ENCODE measurements around the gene RINT1.
"Not testable (repeated sequence)": the region's sequence is repeated elsewhere in the genome, so short reads cannot be mapped to it uniquely, and the experiment has no call there.

The RINT1 gene

DNA sequence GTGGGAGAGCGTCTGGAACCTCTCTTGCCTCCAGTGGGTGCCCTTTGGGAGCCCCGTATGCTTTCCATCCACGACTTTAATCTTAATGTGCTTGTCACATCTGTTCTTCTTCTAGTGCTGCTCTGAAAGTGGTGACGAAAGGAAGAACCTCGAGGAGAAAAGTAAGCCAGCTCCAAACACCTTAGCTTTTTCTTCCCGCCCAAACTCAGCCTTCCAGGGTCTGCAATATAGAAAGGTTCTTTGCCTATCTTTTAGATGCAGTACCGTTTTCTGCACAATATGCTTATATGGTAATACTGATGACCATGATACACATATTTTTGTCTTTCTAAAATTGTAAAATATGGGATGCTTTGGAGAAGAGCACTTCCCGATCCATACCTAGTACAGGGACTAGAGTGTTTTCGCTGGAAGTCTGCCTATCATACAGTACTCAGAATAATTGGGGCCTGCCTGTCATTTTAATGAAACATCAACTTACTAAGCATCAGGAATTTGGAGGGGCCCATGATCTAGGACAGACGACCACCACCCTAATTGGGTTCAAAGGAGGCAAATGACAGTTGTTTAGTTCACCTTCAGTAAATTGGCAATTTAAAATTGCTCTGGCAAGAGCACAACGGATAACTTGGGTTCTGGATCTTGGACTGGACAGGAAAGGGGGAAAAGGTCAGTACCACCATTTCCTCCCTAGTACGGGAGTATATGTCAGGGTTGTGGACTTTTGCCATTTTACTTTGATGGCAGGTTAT, 884 bp downstream of the RINT1 start:
- no peak for DNase-seq (ENCODE audit: low spot score)

DNA sequence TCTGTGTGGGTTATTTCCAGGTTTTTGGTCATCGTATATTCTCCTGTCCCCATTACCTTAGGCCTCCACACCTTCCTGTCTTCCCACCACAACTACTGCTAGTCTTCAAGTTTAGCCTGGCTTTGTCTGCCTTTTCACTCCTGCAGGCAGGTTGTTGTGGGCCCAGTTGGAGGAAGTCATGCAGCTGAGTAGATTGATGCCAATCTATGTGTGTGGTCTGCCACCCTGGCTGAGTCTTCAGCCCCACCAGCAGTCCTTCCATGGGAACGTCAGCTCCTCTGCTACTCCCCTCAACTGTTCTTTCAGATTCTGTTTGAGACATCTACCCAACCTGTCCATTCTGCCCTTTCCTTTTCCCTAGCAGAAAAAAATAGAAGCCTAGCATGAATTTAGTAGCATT, 6.3 kb downstream of the RINT1 start:
- no peak for DNase-seq (ENCODE audit: low spot score)

DNA sequence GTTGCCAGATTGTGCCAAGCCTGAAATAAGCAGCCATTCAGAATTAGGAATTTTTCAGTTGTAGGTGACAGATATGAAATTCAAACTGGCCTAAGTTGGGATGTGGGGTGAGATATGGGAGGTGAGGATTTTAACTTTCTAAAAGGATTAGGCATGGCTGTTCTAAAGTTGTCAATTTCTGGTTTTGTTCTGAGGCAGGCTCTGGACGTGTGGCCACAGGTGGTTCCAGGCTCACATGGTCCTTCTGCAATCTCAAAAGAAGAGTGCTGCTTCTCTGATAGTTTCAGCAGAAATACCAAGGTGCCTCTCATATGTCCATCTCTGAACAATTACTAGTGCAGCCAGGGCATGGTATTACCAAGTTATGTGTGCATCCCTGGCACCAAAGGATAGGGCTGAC, 27.9 kb downstream of the RINT1 start:
- DNase-seq (ENCODE audit: low spot score) = no peak

DNA sequence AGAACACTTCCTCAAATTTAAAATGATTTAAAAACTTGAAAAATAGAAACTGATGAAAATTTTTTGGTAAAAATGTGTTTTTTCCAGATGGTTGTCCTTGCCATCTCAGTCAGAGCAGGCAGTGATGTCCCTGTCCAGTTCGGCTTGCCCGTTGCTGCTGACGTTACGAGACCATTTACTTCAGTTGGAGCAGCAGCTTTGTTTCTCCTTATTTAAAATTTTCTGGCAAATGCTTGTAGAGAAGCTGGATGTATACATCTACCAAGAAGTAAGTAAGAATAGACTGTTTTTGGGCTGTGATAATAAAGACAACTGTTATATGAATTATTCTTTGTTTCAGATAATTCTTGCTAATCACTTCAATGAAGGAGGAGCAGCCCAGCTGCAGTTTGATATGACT, 33.2 kb downstream of the RINT1 start:
- no peak for DNase-seq (ENCODE audit: low spot score)

DNA sequence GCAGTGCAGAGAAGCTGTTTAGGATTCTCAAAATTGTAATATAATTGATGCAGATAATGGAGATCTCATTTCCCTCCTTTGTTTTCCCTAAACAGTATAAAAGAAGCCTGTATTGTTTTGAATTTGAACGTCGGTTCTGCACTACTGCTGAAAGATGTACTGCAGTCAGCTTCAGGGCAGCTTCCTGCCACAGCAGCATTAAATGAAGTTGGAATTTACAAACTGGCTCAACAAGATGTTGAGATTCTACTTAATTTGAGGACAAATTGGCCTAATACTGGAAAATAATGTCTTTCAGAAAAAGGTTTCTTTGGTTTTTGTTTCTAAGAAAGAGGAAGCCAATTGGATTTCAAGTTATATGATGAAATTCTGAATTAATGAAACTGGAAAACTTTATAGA, 35.0 kb downstream of the RINT1 start:
- DNase-seq (ENCODE audit: low spot score) = no peak

DNA sequence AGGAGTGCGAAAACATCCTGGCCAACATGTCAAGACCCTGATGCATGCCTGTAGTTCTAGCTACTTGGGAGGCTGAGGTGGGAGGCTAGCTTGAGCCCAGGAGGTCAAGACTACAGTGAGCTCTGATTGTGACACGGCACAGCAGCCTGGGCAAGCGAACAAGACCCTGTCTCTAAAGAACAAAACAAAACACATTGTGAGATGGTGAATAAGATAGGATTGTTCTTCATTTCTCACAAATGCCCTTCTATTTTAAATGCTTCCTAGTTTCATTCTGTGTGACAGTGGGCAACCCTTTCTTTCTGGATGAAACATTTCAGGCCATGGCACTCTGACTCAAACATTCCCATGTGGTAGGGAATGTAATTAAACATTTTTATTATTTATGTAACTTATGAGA, 35.8 kb downstream of the RINT1 start:
- no peak for DNase-seq (ENCODE audit: low spot score)

DNA sequence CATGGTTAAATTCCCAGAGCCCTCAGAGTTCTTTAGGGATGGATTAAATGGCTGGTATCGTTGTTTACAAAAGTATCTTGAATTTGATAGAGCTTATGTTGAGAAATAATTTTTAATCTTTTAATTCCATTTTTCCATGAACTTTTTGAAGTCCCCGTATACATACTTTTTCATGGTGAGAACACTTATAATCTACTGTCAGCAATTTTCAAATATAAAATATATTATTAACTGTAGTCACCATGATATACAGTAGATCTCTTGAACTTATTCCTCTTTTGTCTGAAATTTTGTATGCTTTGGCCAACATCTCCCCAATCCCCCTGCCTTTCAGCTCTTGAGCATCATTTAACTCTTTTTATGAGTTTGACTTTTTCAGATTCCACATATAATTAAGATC, 39.9 kb downstream of the RINT1 start:
- no peak for DNase-seq (ENCODE audit: low spot score)

DNA sequence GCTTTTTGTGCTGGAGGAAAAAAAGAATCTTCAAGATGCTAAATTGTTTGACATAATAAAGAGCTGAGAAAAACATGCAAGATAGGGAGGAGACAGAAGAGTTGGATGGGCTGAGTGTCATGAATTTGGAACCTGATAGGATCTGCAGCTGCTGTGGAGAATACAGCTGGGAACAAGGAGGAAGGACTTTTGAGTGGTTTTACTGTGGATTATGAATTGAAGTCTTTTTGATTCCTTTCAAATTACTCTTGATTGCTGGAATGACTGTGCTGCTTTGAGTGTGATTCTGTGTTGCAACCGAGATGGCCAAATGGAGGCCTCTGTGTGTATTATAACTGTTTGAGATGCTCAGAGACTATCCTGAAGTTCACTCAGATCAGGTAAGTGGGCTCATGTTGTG, 45.2 kb downstream of the RINT1 start:
- no peak for DNase-seq (ENCODE audit: low spot score)

DNA sequence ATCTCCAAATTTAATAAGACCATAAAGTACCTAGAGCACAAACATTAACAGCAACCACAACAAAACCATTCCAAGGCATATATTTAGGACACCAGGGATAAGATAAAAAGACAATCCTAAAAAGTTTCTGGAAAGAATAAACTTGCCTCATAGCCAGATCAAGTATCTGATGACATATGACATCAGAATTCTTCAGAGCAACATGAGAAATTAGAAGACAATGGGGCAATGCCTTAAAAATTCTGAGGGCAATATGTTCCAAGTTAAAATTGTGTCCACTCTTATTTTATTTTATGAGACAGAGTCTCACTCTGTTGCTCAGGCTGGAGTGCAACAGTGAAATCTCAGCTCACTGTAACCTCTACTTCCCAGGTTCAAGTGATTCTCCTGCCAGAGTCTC, 46.5 kb downstream of the RINT1 start:
- DNase-seq (ENCODE audit: low spot score) = no peak

DNA sequence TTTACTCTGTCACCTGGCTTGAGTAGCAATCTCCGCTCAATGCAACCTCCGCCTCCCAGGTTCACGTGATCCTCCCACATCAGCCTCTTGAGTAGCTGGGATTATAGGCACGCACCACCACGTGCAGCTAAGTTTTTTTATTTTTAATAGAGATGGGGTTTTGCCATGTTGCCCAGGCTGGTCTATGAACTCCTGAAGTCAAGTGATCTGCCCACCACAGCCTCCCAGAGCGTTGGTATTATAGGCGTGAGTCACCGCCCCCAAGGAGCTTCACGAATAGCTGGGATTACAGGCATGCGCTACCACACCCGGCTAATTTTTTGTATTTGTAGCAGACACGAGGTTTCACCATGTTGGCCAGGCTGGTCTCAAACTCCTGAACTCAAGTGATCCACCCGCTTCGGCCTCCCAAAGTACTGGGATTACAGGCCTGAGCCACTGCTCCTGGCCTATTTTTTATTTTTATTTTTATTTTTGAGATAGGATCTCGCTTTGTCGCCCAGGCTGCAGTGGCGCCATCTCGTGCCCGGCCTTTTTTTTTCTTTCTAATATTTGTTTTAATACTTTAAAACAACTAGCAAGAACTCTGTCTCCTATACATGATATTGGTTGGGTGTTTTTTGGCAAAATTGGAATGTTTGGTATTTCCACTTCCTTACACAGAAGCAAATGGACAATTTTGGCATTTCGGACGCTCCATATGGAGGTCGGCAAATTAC, 48.2 kb downstream of the RINT1 start:
- no peak for DNase-seq (ENCODE audit: low spot score)

DNA sequence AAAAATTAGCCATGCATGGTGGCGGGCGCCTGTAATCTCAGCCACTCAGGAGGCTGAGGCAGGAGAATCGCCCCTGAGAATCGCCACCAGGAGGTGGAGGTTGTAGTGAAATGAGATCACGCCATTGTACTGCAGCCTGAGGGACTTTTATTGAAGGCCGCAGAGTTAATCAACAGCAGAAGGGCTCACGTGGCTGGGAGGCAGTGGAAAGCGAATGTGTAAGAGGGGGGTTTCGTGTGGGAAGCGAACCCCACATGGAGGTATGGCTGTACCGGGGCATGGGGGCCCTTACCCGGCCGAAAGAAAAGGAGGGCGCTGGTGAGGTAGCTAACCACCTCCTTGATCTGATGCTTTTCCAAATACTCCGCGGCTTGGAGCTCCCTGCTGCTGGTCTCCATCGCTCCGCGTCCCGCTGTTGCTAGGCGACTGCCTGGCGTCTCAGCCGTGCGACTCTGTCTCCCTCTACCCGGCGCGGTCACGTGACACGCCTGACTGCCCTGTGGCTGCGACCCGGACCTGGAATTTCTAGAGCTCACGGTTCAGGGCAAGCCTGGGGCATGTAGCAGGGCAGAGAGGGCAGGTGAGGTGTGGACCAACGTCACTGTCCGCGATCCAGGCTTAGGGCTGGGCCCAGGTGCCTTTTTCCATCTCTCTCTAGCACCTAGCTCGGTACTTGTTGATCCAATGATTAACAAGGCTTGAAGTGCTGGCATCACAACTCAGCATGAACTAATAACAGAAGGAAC, 49.2 kb downstream of the RINT1 start, which contains the start of gene EFCAB10:
EFCAB10 (minus strand) TSS at position 428 of the 746 bp plus-strand sequence; CDS start at position 398, 30 bp downstream.
- no peak for DNase-seq (ENCODE audit: low spot score)

DNA sequence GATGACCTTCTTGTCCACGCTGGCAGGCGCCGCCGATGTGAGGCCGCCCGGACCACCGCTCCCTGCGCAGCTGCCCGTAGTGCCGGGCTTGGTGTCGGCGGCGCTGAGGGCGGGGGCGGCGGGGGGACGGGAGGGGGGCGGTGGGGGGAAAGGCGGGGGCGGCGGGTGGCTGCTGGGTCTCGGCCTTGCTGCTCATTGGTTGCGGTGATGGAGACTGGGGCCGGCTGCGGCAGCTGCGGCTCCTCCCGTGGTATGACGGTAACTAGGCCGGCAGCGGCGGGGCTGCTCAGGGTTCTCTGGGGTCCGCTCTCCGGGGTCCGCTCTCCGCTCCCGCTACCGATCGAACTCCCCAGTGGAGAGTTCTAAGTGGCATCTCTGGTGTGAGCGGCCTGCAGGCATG, 51.1 kb downstream of the RINT1 start:
- no peak for DNase-seq (ENCODE audit: low spot score)

DNA sequence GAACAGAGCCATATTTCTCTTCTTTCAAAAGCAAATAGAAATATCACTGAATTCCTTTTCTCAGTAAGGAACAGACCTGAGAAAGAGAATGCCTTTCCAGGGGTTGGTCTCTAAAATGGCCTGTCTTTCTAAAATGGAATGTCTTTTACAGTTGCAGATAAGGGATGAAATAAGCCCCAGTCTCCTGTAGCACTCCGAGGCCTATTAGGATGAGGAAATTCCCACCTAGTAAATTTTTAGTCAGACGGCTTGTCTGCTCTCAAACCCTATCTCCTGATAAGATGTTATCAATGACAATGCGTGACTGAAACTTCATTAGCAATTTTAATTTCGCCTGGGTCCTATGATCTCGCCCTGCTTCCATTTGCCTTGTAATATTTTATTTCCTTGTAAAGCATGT, 52.2 kb downstream of the RINT1 start:
- DNase-seq (ENCODE audit: low spot score) = no peak

DNA sequence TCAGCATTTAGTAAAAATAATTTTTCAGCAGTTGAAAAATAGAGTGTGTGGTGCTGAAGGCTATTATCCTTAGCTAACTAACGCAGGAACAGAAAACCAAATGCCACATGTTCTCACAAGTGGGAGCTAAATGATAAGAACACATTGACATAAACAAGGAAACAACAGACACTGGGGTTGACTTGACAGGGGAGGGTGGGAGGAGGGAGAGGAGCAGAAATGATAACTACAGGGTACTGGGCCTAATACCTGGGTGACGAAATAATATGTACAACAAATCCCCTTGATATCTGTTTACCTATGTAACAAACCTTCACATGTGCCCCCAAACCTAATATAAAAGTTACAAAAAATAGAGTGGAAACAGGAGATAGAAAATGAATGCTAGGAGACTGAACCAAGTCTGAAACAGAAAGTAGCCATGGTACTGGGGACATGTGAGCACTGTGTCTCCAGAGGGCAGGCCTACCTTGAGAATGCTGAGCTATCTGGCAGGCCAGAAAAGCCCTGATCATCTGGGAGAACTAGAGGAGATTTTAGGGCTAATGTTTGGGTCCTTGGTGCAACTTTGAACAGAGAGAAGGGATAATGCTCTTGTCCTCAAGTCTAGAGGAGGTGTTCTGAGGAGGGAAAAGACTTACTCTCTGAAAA, 54.0 kb downstream of the RINT1 start:
- no peak for DNase-seq (ENCODE audit: low spot score)

DNA sequence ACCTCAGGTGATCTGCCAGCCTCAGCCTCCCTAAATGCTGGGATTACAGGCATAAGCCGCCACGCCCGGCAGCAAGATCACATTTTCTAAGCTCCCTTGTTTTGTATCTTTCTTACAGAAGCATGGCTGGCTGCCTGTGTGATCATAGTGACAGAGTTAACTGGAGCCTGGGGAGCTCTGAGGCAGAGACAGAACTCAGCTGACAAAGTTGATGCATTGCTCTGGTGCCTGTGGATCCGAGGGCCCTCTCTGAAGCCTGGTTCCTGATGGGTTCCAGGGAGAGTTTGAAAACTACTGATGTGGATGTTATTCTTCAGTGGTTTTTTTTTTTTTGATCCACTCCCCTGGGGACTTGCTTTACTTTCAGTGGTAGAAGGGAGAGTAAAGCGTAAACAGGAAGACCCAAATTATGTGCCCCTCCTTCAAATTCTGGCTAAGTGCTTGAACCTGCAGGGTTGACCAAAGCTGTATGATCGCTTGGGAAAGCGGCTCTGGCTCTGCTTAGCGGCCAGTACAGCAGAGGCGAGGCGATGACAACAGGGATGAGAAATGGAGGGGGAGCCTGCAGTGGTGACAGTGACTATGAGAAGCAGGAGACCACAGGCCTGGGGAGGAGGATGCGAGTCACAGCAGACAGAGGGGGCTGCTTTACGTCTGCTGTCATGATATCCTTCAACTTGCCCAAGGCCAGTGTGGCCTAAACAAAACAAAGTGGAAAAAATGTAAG, 56.1 kb downstream of the RINT1 start:
- no peak for DNase-seq (ENCODE audit: low spot score)

DNA sequence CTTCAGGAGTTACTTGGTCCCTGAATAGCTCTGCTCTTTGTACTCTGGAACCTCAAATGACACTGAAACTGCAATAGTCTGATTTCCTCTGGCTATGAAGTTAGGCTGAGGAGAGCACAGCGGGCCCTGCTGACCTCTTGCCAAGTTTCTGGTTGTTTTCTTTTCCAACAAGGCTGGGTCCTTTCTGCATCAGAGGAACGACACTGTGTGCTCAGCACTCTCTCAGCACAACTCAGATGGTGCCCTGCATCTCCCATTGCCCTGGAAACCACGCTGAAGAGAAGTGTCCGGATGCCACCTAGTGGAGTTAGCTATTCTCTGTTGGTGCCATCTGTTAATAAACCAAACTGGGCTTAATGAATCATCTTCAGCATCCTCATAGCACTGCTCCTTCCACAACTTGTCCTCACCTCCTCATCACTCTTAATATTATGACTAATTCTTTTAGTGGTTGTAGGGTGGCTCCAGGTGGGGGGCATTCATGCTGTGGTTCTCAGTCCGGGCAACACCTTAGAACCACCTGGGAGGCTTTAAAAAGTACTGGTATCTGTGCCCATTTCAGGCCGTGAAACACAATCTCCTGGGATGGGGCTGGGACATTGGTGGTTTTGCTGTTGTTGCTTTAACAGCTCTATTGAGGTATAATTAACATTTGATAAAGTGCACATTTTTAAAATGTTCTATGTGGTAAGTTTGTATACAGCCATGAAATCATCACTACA, 57.5 kb downstream of the RINT1 start:
- peak; percentile 87 for DNase-seq (ENCODE audit: low spot score)

DNA sequence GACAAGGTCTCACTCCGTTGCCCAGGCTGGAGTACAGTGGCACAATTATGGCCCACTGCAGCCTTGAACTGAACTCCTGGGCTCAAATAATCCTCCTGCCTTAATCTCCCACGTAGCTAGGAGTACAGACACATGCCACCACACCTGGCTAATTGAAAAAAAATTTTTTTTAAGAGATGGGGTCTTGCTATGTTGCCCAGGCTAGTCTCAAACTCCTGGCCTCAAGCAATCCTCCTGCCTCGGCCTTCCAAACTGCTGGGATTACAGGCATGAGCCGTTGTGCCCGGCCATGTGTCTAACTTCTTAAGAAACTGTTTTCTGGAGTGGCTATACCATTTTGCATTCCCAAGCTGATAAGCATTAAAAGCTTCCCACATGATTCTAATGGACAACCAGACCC, 58.8 kb downstream of the RINT1 start:
- DNase-seq (ENCODE audit: low spot score) = no peak

DNA sequence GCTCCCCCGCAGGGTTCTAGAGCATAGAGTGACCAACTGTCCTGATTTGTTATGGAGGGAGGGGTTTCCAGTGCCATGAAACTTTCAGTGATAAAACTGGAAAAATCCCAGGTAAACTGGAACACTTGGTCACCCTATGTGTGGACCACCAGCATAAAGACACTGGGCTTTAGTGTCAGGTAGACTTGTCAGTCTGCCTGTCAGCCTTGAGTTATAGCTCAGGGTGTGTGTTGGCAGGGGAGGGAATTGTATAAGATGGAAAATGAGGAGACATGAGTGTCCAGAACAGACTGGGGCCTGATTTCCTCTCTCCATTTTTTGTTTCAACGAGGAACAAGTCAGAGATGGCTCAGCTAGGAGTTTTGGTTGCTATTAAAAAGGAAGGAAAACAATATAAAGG, 59.5 kb downstream of the RINT1 start:
- DNase-seq (ENCODE audit: low spot score) = no peak

DNA sequence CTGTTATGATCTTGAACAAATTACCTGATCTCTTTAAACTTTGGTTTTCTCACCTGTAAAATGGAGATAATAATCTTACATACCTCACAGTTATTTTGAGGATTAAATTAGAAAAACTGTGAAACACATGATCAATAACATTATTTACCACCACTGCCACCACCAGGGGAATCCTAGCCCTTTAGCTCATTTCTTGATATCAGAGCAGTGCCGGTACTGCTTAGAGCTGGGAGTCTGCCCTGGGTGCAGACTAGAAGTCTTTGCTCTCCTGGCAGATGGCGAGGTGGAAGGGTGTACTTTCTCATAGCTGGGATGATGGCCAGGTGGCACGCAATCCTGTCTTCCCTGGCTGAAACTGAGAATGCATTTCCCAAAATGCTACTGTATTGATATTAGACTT, 62.0 kb downstream of the RINT1 start:
- no peak for DNase-seq (ENCODE audit: low spot score)

DNA sequence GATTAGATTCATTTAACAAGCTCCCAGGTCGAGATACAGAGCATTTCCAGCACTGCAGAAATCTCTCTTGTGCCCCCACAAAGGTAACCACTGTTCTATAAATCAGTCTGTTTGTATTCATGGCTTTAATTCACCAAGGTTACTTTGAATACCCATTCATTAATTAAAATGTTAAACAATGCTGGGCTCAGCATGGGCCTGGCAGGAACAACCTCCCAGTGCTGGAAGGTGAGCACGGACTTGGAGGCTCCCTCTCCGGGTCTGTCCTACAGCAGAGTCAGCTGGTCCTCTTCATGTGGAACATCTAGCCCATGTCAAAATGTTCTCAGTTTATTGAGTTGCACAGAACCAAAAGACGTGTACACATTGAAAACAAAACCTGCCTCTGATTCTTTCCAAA, 64.9 kb downstream of the RINT1 start:
- DNase-seq (ENCODE audit: low spot score) = peak; percentile 13

DNA sequence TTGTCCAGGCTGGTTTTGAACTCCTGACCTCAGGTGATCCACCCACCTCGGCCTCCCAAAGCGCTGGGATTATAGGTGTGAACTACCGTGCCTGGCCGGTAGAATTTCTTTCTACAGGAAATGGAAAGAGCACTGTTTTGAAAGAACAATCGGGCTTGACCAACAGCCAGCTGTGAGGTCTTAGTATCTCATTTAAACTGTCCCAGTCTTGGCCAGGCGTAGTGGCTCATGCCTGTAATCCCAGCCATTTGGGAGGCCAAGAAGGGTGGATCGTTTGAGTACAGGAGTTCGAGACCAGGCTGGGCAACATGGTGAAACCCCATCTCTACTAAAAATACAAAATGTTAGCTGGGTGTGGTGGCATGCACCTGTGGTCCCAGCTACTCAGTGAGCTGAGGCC, 67.1 kb downstream of the RINT1 start:
- DNase-seq (ENCODE audit: low spot score) = not testable (repeated sequence)
